OCI-LY7 (cell line): ENCODE results near the gene CHST13. TPM values are rescaled to one million over a fixed set of nuclear protein-coding genes. Genes with fewer than 3 reads are reported as not detected.

Source experiments
- BruUV-seq: library from RNA; stranded (reverse); fragments of 400-500 nt; replicated peaks from 2 replicates; lab custom pipeline; 2021; lab: Mats Ljungman, UMichigan
- CTCF ChIA-PET: fragments of 300-600 bp; sonication (Branson Sonifier 250); formaldehyde crosslinking; loops from one replicate; lab custom pipeline; 2022; ENCODE audit warnings: antibody characterized with exemption; ENCODE audit not compliant: unreplicated experiment; lab: Charles Lee
- POLR2A ChIA-PET: fragments of 300-600 bp; sonication (Branson Sonifier 250); formaldehyde crosslinking; loops from one replicate; lab custom pipeline; 2022; ENCODE audit warnings: antibody characterized with exemption; lab: Charles Lee
- DNase-seq: peaks from one replicate; pipeline ENCODE4 v3.0.0-alpha.2; 2015; ENCODE audit warnings: low spot score
- H2AFZ ChIP-seq: fragments of 200-600 bp; sonication (generic), shearing (Covaris generic); 2 replicates; pipeline ENCODE4 v1.6.1; 2014; ENCODE audit warnings: mild to moderate bottlenecking, antibody characterized with exemption, low read length, moderate library complexity
- H3K27ac ChIP-seq: fragments of 200-600 bp; sonication (generic); 2 replicates; pipeline ENCODE4 v1.5.1; 2014; ENCODE audit warnings: mixed run types, low read depth, mild to moderate bottlenecking, moderate library complexity, low read length, inconsistent platforms; ENCODE audit not compliant: poor library complexity, severe bottlenecking
- H3K36me3 ChIP-seq: fragments of 200-600 bp; sonication (generic); 2 replicates; pipeline ENCODE4 v1.6.1; 2014; ENCODE audit warnings: mild to moderate bottlenecking, antibody characterized with exemption, low read length, moderate library complexity, mixed read lengths; ENCODE audit not compliant: insufficient read depth
- H3K4me1 ChIP-seq: fragments of 200-600 bp; sonication (generic); 2 replicates; pipeline ENCODE4 v1.5.1; 2014; ENCODE audit warnings: mild to moderate bottlenecking, low read length; ENCODE audit not compliant: insufficient read depth, poor library complexity, severe bottlenecking
- H3K4me2 ChIP-seq: fragments of 200-600 bp; sonication (generic); 2 replicates; pipeline ENCODE4 v1.6.1; 2014; ENCODE audit warnings: mild to moderate bottlenecking, low read length
- H3K4me3 ChIP-seq: fragments of 200-600 bp; sonication (generic); 2 replicates; pipeline ENCODE4 v1.5.1; 2014; ENCODE audit warnings: mild to moderate bottlenecking, low read depth, low read length; ENCODE audit not compliant: poor library complexity, severe bottlenecking
- H3K79me2 ChIP-seq: fragments of 200-600 bp; sonication (generic); 2 replicates; pipeline ENCODE4 v1.6.1; 2016; ENCODE audit warnings: low read depth, mild to moderate bottlenecking, low read length, moderate library complexity, mixed read lengths; ENCODE audit not compliant: insufficient read depth
- H3K9me2 ChIP-seq: fragments of 200-600 bp; sonication (generic); 2 replicates; pipeline ENCODE4 v1.6.1; 2016; ENCODE audit warnings: mild to moderate bottlenecking, low read length, mixed read lengths; ENCODE audit not compliant: insufficient read depth
- H3K9me3 ChIP-seq: fragments of 200-600 bp; sonication (generic); 2 replicates; pipeline ENCODE4 v1.6.1; 2014; ENCODE audit warnings: mild to moderate bottlenecking, mixed run types, low read length, mixed read lengths
- H4K20me1 ChIP-seq: fragments of 200-600 bp; sonication (generic); 2 replicates; pipeline ENCODE4 v1.6.1; 2014; ENCODE audit warnings: mild to moderate bottlenecking, antibody characterized with exemption, low read length, moderate library complexity, mixed read lengths; ENCODE audit not compliant: insufficient read depth
- CTCF ChIP-seq: fragments of 200-600 bp; sonication (generic); conservative IDR thresholded peaks from 2 replicates; pipeline ENCODE4 v1.5.1; 2014; ENCODE audit warnings: mild to moderate bottlenecking, antibody characterized with exemption, low read length, moderate library complexity, mixed read lengths
- EZH2phosphoT487 ChIP-seq: fragments of 200-600 bp; sonication (generic); IDR thresholded peaks from 2 replicates; pipeline ENCODE4 v1.6.1; 2018; ENCODE audit warnings: low read depth, borderline replicate concordance, mild to moderate bottlenecking, mixed run types, antibody characterized with exemption, low read length, moderate library complexity, mixed read lengths
- intact Hi-C: fragments of 100-400 bp; cut with micrococcal nuclease; formaldehyde crosslinking; loops from one replicate; pipeline ENCODE4 v1.10.0; 2022; ENCODE audit not compliant: unreplicated experiment
- total RNA-seq, 2 experiments: library from RNA; depleted of rRNA in 1 of 2; stranded (reverse); fragments of >200 nt in 1 of 2; shearing (Covaris generic) in 1 of 2; gene quantifications; 2 replicates each; pipeline ENCODE4 v1.2.3, GENCODE V29; 2014 to 2022

The CHST13 gene
- total RNA-seq, 2 experiments from 2014 or later = not detected

DNA sequence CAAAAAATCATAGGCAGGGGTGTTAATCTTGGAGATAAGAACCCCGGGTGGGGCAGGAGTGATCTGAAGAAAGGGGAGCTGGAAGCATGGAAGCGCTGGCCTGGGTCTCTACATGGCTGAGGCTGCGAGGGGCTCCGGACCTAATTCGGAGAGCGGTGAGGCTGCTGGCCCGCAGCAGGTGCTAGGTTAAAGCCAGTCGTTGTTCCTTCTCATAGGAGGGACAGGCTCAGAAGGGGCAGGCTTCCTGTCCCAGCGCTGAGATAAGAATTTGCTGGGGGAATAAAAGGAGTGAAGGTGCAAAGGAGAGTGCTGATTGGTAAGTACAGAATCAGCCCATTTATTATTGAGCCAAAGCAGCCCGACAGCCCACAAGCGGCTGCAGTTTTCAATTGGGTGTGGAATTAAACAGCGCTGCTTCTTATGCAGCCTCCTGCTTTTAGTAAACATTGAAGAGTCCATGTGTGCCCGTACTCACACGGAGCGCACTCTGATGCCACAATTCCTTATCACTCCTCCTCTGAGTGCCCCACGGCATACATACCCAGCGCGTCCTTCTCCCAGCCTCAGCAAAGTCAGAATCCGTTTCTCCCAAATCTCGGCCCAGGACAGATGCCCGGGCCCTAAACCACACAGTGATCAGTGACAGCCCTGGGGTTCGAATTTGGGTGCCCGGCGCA lies 17.1 kb downstream of the CHST13 start:
- Histone ChIP-seq H3K9me2 (no peaks in the 10 kb centered on the region), H3K9me3 (no peaks in the 10 kb centered on the region), H3K36me3 (no peaks in the 10 kb centered on the region), H3K4me2 (no peak overlapping the region), H2AFZ (no peak overlapping the region), H3K4me3 (no peak overlapping the region), H3K27ac (no peak overlapping the region), H3K79me2 (no peaks in the 10 kb centered on the region), H4K20me1 (no peaks in the 10 kb centered on the region), H3K4me1 (no peaks in the 10 kb centered on the region)
- ChIA-PET CTCF (no interaction called here), POLR2A (no interaction called here)
- DNase-seq = no peak
- intact Hi-C loops = no loop called here
- BruUV-seq = no TSS peak
- no peak for TF ChIP-seq CTCF
- TF ChIP-seq EZH2phosphoT487 = no peak

GRCh38 chr3:126541628-126542339 lies 17.8 kb downstream of the CHST13 start:
- intact Hi-C loops = no loop called here
- H3K9me3 ChIP-seq = no peaks in the 10 kb centered on the region
- no peaks in the 10 kb centered on the region for H3K36me3 ChIP-seq
- H3K4me2 ChIP-seq = no peak overlapping the region
- H3K79me2 ChIP-seq = no peaks in the 10 kb centered on the region
- no peaks in the 10 kb centered on the region for H3K4me1 ChIP-seq
- H4K20me1 ChIP-seq = no peaks in the 10 kb centered on the region
- ChIA-PET CTCF (no interaction called here), POLR2A (no interaction called here)
- no peak overlapping the region for H3K4me3 ChIP-seq
- H3K27ac ChIP-seq = no peak overlapping the region
- no peak overlapping the region for H2AFZ ChIP-seq
- no peak for TF ChIP-seq EZH2phosphoT487
- no peak for TF ChIP-seq CTCF
- DNase-seq = no peak
- no peaks in the 10 kb centered on the region for H3K9me2 ChIP-seq
- no TSS peak for BruUV-seq
